RWPE1 (cell line): Measurements from ENCODE around the gene C1orf52.

Source experiments
- CTCF ChIA-PET: fragments of 350-600 bp; sonication (Branson Sonifier 250); formaldehyde crosslinking; extraction: SDS; loops from one replicate; lab custom pipeline; 2021; lab: Yijun Ruan, JAX
- POLR2A ChIA-PET: fragments of 400-600 bp; formaldehyde crosslinking; extraction: SDS; loops from one replicate; lab custom pipeline; 2020; ENCODE audit warnings: antibody characterized with exemption; ENCODE audit not compliant: low non-redundant PET; lab: Yijun Ruan, JAX
- DNase-seq: peaks from one replicate; pipeline ENCODE4 v3.0.0; 2012; ENCODE audit warnings: low spot score
- H3K27ac ChIP-seq: fragments of 450-650 bp; 2 replicates; pipeline ENCODE4 v1.5.1; 2017
- CTCF ChIP-seq: fragments of 450-650 bp; conservative IDR thresholded peaks from 2 replicates; pipeline ENCODE4 v1.5.1; 2017; ENCODE audit warnings: low read depth, mild to moderate bottlenecking

Gene C1orf52

GRCh38 chr1:85259118-85259911 lies at the start of gene C1orf52:
TSS of gene C1orf52 (minus strand) at chr1:85259662. CDS start at chr1:85259633, 29 bp downstream.
- peak within 1 kb of the TSS; percentile 73 for H3K27ac ChIP-seq
- CTCF ChIA-PET: interaction anchor here (0.5 to 3.0 kb wide), 21 partner anchors 11 to 736 kb away, joined by 3 to 26 read pairs (median 3); a partner anchor contains a TSS
- DNase-seq: peak; percentile 88

GRCh38 chr1:85308833-85309350 lies 49.4 kb upstream of the C1orf52 start:
- ChIA-PET CTCF (interaction anchor here (0.5 to 2.3 kb wide), 22 partner anchors 8 to 709 kb away, joined by 3 to 18 read pairs (median 3); partner anchors contain the start of gene CCN1), POLR2A (no interaction called here)
- TF ChIP-seq CTCF: no peak
- no peak overlapping the region for H3K27ac ChIP-seq
- DNase-seq: no peak

More at GRCh38 chr1:85259118-85259911, at the start of gene C1orf52:
- POLR2A ChIA-PET: interaction anchor here (0.6 kb wide), 2 partner anchors 211 to 1099 kb away, joined by 6 read pairs; no protein-coding TSS in a partner anchor
- peak; percentile 97 for TF ChIP-seq CTCF

- CTCF ChIA-PET: interaction anchor here (0.5 to 2.3 kb wide), 27 partner anchors 9 to 710 kb away, joined by 3 to 18 read pairs (median 3); partner anchors contain the start of gene CCN1
- peak; percentile 95 for TF ChIP-seq CTCF
- peak; percentile 78 for DNase-seq
- no peak overlapping the region for H3K27ac ChIP-seq
- POLR2A ChIA-PET: no interaction called here
Observed at GRCh38 chr1:85307987-85308832, 48.7 kb upstream of the C1orf52 start.

GRCh38 chr1:85306236-85306635 lies 46.8 kb upstream of the C1orf52 start:
- CTCF ChIA-PET: no interaction called here
- H3K27ac ChIP-seq: no peak overlapping the region
- POLR2A ChIA-PET: no interaction called here
- TF ChIP-seq CTCF: no peak
- no peak for DNase-seq

- TF ChIP-seq CTCF: no peak
Observed at GRCh38 chr1:85303440-85304162, 44.1 kb upstream of the C1orf52 start.

More at GRCh38 chr1:85303440-85304162, 44.1 kb upstream of the C1orf52 start:
- no peak overlapping the region for H3K27ac ChIP-seq
- DNase-seq: no peak
- POLR2A ChIA-PET: no interaction called here
- CTCF ChIA-PET: no interaction called here
